OCI-LY1 (cell line): ENCODE data around the gene ZBTB38.

ENCODE experiments used
- H2AFZ ChIP-seq: fragments of 200-600 bp; sonication (generic), shearing (Covaris generic); 2 replicates; pipeline ENCODE4 v1.6.0; 2014; ENCODE audit warnings: antibody characterized with exemption, mild to moderate bottlenecking, low read length
- H3F3A ChIP-seq: fragments of 200-600 bp; sonication (generic), shearing (Covaris generic); 2 replicates; pipeline ENCODE4 v1.6.0; 2014; ENCODE audit warnings: mild to moderate bottlenecking, antibody characterized with exemption, low read length, moderate library complexity; ENCODE audit not compliant: insufficient read depth
- H3K27ac ChIP-seq: fragments of 200-600 bp; sonication (generic); 2 replicates; pipeline ENCODE4 v1.5.1; 2014; ENCODE audit warnings: low read length, mixed run types, mild to moderate bottlenecking, low read depth; ENCODE audit not compliant: poor library complexity, severe bottlenecking
- H3K27me3 ChIP-seq: fragments of 200-600 bp; sonication (generic); 2 replicates; pipeline ENCODE4 v1.6.0; 2014; ENCODE audit warnings: antibody characterized with exemption, mild to moderate bottlenecking, low read length, moderate library complexity; ENCODE audit not compliant: insufficient read depth
- H3K36me3 ChIP-seq: fragments of 200-600 bp; sonication (generic); 2 replicates; pipeline ENCODE4 v1.6.1; 2014; ENCODE audit warnings: mild to moderate bottlenecking, antibody characterized with exemption, low read length, moderate library complexity, mixed read lengths; ENCODE audit not compliant: insufficient read depth
- H3K4me1 ChIP-seq: fragments of 200-600 bp; sonication (generic); 2 replicates; pipeline ENCODE4 v1.5.1; 2014; ENCODE audit warnings: mild to moderate bottlenecking, low read length, moderate library complexity; ENCODE audit not compliant: insufficient read depth, severe bottlenecking
- H3K4me2 ChIP-seq: fragments of 200-600 bp; sonication (generic), shearing (Covaris generic); 2 replicates; pipeline ENCODE4 v1.6.1; 2014; ENCODE audit warnings: low read length
- H3K4me3 ChIP-seq: fragments of 200-600 bp; sonication (generic); 2 replicates; pipeline ENCODE4 v1.5.1; 2014; ENCODE audit warnings: low read length, low read depth, mild to moderate bottlenecking, mixed read lengths; ENCODE audit not compliant: poor library complexity, severe bottlenecking
- H3K79me2 ChIP-seq: fragments of 200-600 bp; shearing (Covaris generic); 2 replicates; pipeline ENCODE4 v1.6.1; 2016; ENCODE audit warnings: mixed run types, low read length, mixed read lengths; ENCODE audit not compliant: insufficient read depth
- H3K9ac ChIP-seq: fragments of 200-600 bp; sonication (generic), shearing (Covaris generic); 2 replicates; pipeline ENCODE4 v1.6.1; 2014; ENCODE audit warnings: mild to moderate bottlenecking, low read length, mixed read lengths
- H3K9me2 ChIP-seq: fragments of 200-600 bp; sonication (generic), shearing (Covaris generic); 2 replicates; pipeline ENCODE4 v1.6.1; 2014; ENCODE audit warnings: low read depth, mild to moderate bottlenecking, low read length, mixed read lengths
- H3K9me3 ChIP-seq: fragments of 200-600 bp; shearing (Covaris generic); 2 replicates; pipeline ENCODE4 v1.6.1; 2014; ENCODE audit warnings: low read length, mixed read lengths
- H4K20me1 ChIP-seq: fragments of 200-600 bp; sonication (generic), shearing (Covaris generic); 2 replicates; pipeline ENCODE4 v1.6.0; 2016; ENCODE audit warnings: mild to moderate bottlenecking, low read length; ENCODE audit not compliant: insufficient read depth
- CTCF ChIP-seq: fragments of 200-600 bp; sonication (generic), shearing (Covaris generic); IDR thresholded peaks from 2 replicates; pipeline ENCODE4 v1.5.1; 2017; ENCODE audit warnings: mild to moderate bottlenecking, antibody characterized with exemption, low read length, moderate library complexity, mixed read lengths
- EZH2 ChIP-seq: fragments of 200-600 bp; sonication (generic), shearing (Covaris generic); IDR thresholded peaks from 2 replicates; pipeline ENCODE4 v1.8.0; 2017; ENCODE audit warnings: borderline replicate concordance, mixed run types, mild to moderate bottlenecking, antibody characterized with exemption, low read length, moderate library complexity, mixed read lengths

The ZBTB38 gene

GRCh38 chr3:141321109-141321497, 47.2 kb upstream of the ZBTB38 start:
- Histone ChIP-seq H3K36me3 (no peaks in the 10 kb centered on the region), H3K4me2 (no peak overlapping the region)
- TF ChIP-seq CTCF (no peak), EZH2 (no peak)

GRCh38 chr3:141323936-141324704, 44.2 kb upstream of the ZBTB38 start:
- no peak overlapping the region for H2AFZ ChIP-seq
- no peaks in the 10 kb centered on the region for H3K36me3 ChIP-seq
- H3K27ac ChIP-seq, result no peak overlapping the region
- H3K27me3 ChIP-seq, result no peaks in the 10 kb centered on the region
- H3K79me2 ChIP-seq, result no peaks in the 10 kb centered on the region
- H4K20me1 ChIP-seq, result no peaks in the 10 kb centered on the region
- H3K9me3 ChIP-seq, result no peaks in the 10 kb centered on the region
- H3K9me2 ChIP-seq, result no peaks in the 10 kb centered on the region
- no peak overlapping the region for H3K4me2 ChIP-seq
- H3K4me1 ChIP-seq, result peaks cover 3% of the 10 kb centered on the region
- no peak overlapping the region for H3K9ac ChIP-seq
- TF ChIP-seq EZH2, result no peak
- H3F3A ChIP-seq, result no peaks in the 10 kb centered on the region
- no peak overlapping the region for H3K4me3 ChIP-seq

More at GRCh38 chr3:141321109-141321497, 47.2 kb upstream of the ZBTB38 start:
- Histone ChIP-seq H3K4me3 (no peak overlapping the region), H3K9ac (no peak overlapping the region), H3K27me3 (no peaks in the 10 kb centered on the region), H3K9me3 (no peaks in the 10 kb centered on the region; the same call in 1 of the 2 replicates), H2AFZ (no peak overlapping the region), H3K79me2 (no peaks in the 10 kb centered on the region), H3K9me2 (no peaks in the 10 kb centered on the region), H3K4me1 (peaks cover 3% of the 10 kb centered on the region), H4K20me1 (no peaks in the 10 kb centered on the region), H3F3A (no peaks in the 10 kb centered on the region), H3K27ac (no peak overlapping the region)

- Histone ChIP-seq H3K36me3 (no peaks in the 10 kb centered on the region), H4K20me1 (no peaks in the 10 kb centered on the region), H3K27me3 (no peaks in the 10 kb centered on the region), H3K79me2 (no peaks in the 10 kb centered on the region), H3K27ac (no peak overlapping the region), H3K9me2 (no peaks in the 10 kb centered on the region), H3K9ac (no peak overlapping the region), H3K9me3 (no peaks in the 10 kb centered on the region), H3K4me1 (no peaks in the 10 kb centered on the region), H3K4me3 (no peak overlapping the region), H3K4me2 (no peak overlapping the region), H3F3A (no peaks in the 10 kb centered on the region), H2AFZ (no peak overlapping the region)
- TF ChIP-seq CTCF, result no peak
- no peak for TF ChIP-seq EZH2
Measured at GRCh38 chr3:141326123-141326522, 42.2 kb upstream of the ZBTB38 start.

GRCh38 chr3:141326626-141327025, 41.7 kb upstream of the ZBTB38 start:
- TF ChIP-seq EZH2 (no peak), CTCF (no peak)
- Histone ChIP-seq H3K27me3 (no peaks in the 10 kb centered on the region), H3K4me2 (no peak overlapping the region), H3K36me3 (no peaks in the 10 kb centered on the region), H3K4me3 (no peak overlapping the region), H3K9me3 (no peaks in the 10 kb centered on the region), H3K79me2 (no peaks in the 10 kb centered on the region), H4K20me1 (no peaks in the 10 kb centered on the region), H3K27ac (no peak overlapping the region), H3K9ac (no peak overlapping the region), H3F3A (no peaks in the 10 kb centered on the region), H3K4me1 (no peaks in the 10 kb centered on the region), H3K9me2 (no peaks in the 10 kb centered on the region), H2AFZ (no peak overlapping the region)
